GM19238 (cell line): ENCODE data around the gene GRK6.
A peak's percentile ranks its signal among the peaks of the same experiment; 100 is the strongest.

Experiments
- DNase-seq: peaks from one replicate; pipeline ENCODE4 v3.0.0; 2011; ENCODE audit warnings: low spot score; ENCODE audit not compliant: insufficient read length

GRK6 gene

DNA sequence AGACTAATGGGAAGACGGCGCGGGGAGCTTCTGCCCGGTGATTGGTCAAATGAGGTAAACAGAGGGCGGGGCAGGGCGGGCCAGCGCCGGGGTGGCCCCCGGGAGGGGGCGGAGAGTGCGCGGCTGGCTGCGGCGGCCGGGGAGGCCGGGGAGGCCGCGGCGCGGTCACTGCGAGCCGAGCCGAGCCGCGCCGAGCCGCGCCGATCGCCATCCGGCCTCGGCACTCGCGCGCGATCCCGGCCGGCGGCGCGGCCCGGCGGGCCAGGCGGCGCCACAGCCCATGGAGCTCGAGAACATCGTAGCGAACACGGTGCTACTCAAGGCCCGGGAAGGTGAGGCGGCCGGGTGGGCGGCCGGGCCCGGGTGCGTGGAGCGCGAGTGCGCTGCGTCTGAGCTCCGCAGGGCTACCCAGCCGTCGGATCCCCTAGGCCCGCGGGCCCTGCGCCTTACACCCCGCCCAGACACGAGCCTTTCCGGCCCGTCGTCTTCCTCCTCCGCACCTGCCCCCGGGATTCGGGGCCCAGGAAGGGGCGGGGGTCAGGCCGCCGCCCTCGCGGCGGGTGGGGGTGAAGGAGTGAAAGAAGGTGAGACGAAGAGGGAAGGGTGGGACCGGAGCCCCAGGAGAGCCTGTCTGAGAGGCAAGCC, at the start of gene GRK6:
Gene GRK6, plus strand, starts transcription at position 111 of the 645 bp plus-strand sequence. Its CDS starts 170 bp downstream, at position 281.
- DNase-seq = no peak

DNA sequence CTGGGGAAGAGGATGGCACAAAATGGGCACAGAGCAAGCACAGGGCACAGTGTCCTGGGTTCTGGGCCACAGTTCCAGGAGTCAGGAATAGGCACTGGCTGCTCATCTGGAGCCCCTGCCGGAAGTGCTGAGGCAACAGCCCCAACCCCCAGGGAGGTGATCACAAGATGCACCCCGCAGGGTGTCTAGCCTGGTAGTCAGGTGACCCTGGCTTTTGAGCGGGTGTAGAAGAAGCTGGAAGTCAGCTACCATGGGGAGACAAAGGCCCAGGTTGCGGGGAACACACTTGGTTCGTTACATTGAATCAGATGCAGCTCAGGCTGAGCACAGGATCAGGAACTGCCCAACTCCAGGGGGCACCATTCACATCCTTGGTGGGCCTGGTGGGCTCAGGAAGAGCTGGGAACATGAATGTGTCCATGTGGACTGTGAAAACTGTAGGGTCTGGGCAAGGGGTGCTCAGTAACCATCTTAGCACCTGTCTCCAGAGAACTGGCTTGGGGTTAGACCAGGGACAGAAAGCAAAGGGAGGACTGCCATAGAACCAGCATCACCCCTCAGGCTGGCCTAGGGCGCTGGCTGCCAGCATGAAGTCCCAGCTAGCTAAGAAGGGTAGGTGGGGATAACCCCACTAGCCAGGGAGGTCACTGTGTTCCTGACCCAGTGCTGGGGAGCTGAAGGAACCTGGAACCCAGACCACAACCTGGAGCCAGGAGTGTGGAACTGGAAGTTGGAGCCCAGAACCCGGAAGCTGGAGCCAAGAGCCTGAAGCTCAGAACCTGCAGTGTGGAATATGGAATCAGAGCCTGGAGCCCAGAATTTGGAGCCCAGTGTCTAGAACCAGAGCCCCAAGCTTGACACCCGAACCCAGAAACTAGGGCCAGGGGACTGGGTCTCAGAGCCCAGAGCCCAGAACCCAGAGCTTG, 48.4 kb upstream of the GRK6 start:
- DNase-seq = no peak

GRCh38 chr5:177378884-177379883, 47.3 kb upstream of the GRK6 start:
- DNase-seq = no peak

DNA sequence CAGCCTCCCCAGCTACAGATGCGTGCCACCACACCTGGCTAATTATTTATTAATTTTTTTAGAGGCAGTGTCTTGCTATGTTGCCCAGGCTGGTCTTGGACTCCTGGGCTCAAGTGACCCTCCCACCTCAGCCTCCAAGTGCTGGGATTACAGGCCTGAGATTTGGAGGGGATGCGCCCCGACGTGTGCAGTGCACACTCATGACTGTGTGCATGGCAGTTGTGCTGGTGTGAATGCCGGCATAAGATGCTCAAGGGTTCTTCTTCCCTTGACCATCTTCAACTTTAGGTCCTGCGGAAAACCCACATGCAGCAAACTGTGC, 45.7 kb upstream of the GRK6 start:
- no peak for DNase-seq

- DNase-seq = no peak
These were observed 44.0 kb upstream of the GRK6 start for GRCh38 chr5:177382423-177383029.

DNA sequence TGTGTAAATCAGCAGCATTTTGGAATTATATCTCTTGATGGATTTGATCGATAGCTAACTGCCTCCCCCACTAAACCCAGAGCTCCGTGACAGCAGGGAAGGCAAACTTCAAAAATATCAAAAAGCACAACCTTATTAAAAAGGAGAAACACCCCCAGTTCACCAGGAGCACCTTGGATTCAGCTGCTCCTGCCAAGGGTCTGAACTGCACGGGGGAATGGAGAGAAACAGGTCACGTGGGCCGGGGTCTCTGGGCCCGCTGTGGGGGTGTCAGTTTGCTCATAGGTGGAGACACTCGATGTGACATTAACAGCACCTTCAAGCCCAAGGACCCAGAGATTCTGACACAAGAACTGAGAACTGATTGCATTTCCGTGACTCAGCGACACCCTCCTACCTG, 43.3 kb upstream of the GRK6 start:
- no peak for DNase-seq

DNA sequence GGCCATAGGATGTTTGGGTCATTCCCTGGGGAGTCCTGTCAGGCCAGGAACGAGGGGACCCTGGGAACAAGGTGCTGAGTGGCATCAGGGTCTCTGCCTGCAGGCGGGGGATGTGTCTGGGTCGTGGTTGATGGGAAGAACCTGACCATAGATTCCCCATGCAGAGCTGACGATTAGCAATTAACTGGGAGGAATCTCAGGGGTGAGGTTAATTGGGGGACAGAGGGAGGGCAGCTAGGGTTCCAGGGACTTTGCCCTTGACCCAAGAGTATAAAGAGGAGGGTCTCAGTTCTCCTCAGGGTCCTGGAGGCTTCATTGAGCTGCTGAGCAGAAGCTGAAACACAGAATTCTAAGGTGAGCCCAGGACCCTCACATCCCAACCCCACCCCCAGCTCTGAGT, 42.3 kb upstream of the GRK6 start, which contains the start of gene SLC34A1:
Gene SLC34A1, plus strand, starts transcription at position 301 of the 400 bp plus-strand sequence. CDS start 1,308 bp downstream, outside the sequence.
- DNase-seq = no peak

- DNase-seq = no peak
These were observed 40.8 kb upstream of the GRK6 start for GRCh38 chr5:177385720-177386119.

GRCh38 chr5:177386542-177386941, 39.9 kb upstream of the GRK6 start:
- DNase-seq = no peak

DNA sequence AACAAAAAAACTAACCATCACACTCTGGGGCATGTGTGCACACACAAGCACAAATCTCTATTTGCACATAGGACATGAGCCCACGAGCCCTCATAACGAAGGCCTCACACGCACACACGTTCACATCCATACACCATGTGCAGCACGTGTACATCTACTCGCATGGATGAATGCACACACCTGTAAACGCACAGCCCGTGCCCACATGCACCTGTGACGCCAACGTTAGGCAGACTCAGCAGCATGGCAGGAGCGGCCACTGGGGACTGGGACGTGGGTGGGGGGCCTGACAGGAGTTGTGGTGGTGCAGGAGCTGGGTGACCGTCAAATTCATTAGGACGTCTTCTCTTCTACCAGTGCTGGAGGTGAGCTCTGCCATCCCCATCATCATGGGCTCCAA, 39.1 kb upstream of the GRK6 start:
- DNase-seq = no peak

DNA sequence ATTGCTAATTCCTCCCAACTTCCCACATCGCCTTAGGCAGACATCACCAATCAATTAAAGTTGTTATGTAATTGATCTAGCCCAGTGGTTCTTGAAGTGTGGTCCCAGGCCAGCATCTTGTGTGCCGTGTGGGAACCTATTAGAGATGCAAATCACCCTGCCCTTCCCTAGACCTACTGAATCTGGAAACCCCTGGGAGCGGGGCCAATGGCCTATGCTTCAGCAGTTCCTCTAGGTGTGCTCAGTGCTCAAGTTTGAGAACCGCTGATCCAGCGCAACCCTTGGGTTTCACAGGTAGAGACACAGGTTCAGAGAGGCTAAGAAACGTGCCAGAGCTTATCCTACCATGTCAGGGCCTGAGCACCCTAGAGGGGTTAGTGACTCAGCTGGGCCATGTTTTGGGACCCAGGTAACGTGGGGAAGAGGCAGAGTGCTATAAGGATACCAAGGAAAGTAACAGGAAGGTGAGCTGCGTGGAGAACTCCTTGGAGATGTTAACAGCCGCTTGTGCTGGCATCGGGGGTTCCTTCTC, 37.9 kb upstream of the GRK6 start:
- DNase-seq = no peak

DNA sequence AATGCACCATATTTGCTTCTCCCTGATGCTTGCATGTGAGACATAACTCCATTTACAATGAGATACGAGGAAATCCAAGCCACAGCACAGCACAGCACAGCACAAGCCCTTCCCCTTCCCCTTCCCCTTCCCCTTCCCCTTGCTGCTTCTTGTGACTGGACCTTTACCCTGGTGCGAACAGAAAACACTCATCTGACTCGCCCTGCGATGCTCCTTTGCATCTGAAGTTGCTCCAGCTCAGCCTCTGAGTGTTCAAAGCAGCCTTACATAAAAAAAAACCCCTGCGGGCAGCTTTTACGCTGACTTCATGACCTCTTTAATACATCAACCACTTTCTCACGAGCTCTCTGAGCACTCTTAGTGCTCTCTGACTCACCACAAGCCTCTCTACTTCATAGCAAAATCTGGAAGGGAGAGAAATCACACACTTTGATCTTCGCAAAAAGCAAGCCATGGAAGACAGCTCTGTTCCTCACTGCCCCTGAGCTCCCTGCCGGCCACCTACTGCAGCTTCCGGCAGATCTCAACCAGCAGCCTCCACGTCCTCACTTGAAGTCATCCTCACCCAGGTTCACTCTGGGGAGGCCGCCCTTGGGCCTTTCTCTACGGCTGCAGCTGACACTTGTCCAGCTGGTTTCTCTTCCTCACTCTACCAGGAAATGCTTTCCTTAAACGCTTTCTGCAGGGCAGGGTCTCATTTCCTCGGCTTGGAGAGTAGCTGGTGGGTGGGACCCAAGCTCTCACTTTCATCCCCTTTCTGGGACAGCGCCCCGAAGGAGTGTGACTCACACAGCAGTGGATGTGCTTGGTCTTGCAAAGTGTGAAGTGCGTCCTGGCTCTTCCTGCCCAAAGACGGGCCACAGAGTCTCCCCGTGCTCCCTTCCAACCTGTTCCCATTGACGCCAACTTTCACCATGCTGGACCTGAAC, 37.0 kb upstream of the GRK6 start:
- DNase-seq = peak; percentile 37

GRCh38 chr5:177390363-177391300, 35.8 kb upstream of the GRK6 start:
- DNase-seq = peak; percentile 95

DNA sequence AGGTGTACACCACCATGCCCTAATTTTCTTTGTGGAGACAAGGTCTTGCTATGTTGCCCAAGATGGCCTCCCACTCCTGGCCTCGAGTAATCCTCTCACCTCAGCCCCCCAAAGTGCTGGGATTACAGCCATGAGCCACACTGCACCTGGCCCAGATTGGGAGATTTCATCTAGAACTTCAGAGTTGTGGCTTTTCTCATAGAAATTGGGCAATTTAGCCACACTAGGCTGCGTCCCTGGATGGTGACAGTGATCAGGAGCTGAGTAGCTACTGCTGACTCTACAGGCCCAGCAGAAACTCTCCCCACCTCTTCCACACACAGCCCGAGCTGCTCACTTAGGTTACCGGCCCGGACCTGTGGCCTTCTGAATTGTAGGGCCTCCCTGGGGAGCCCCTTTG, 33.7 kb upstream of the GRK6 start:
- no peak for DNase-seq

- DNase-seq = no peak
These were observed 33.2 kb upstream of the GRK6 start for GRCh38 chr5:177393206-177393765.

- DNase-seq = no peak
These were observed 32.5 kb upstream of the GRK6 start for GRCh38 chr5:177393990-177394389.

DNA sequence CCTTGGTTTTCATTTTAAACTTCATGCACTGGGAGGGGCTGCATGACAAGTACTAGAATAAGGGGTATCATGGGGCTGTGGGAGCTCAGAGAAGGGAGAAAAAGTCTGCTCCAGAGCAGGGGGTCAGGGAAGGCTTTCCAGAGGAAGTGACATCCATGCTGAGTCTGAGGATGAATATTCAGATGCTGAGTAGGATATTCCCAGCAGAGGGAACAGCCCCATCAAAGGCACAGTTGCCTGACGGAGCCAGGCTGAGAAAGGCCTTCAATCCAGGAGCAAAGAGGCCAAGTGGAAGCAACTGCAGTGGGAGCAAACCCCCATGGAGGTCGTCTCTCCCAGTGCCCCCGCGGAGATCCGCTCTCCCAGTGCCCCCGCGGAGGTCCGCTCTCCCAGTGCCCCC, 30.4 kb upstream of the GRK6 start:
- DNase-seq = no peak

DNA sequence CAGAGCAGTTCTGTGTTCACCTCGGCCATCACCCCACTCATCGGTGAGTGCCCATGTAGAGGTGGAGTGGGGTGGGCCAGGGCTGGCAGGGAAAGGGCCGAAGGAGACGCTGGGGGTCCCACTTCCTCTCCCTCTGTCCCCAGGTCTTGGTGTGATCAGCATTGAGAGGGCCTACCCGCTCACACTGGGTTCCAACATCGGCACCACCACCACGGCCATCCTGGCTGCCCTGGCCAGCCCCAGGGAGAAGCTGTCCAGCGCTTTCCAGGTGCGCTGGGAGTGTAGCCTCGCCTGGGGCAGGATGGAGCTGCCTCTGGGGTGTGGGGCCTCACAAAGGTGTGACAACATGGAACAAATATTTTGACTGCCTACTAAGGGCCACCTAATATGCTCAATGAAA, 29.7 kb upstream of the GRK6 start:
- no peak for DNase-seq
